ENCODE measurements around the gene RAB7A. TPM values are rescaled to one million over a fixed set of nuclear protein-coding genes. Genes with fewer than 3 reads are reported as not detected.

Gene RAB7A
- total RNA-seq, 1 experiment from 2014 or later, result 168 TPM

Other genes starting within 250 kb of the RAB7A start
- 81.0 and 85.0 TPM in 2 replicates for gene GATA2, start 233.0 kb upstream of the RAB7A start, total RNA-seq (2014; rRNA removed; shearing (Covaris generic))
- 333 and 383 TPM in 2 replicates for gene RPN1, start 75.4 kb upstream of the RAB7A start, total RNA-seq (2014; rRNA removed; shearing (Covaris generic))
- 35.2 and 46.5 TPM in 2 replicates for gene ACAD9, start 153.4 kb downstream of the RAB7A start, total RNA-seq (2014; rRNA removed; shearing (Covaris generic))

Data from G401 (cell line).